Measurements from ENCODE around the gene MIPOL1. TPM values are rescaled to one million over a fixed set of nuclear protein-coding genes. Genes with fewer than 3 reads are reported as not detected.
A peak's percentile ranks its signal among the peaks of the same experiment; 100 is the strongest.

MIPOL1 gene
- total and polyA plus RNA-seq, 2 of the 13 experiments (the other 11 are each of a cell fraction or from before 2014, with no cell fraction given): 8.6 to 34.2 TPM

GRCh38 chr14:37546621-37547447 lies 349.1 kb downstream of the MIPOL1 start (continued):
- TF ChIP-seq, protein P1, sequence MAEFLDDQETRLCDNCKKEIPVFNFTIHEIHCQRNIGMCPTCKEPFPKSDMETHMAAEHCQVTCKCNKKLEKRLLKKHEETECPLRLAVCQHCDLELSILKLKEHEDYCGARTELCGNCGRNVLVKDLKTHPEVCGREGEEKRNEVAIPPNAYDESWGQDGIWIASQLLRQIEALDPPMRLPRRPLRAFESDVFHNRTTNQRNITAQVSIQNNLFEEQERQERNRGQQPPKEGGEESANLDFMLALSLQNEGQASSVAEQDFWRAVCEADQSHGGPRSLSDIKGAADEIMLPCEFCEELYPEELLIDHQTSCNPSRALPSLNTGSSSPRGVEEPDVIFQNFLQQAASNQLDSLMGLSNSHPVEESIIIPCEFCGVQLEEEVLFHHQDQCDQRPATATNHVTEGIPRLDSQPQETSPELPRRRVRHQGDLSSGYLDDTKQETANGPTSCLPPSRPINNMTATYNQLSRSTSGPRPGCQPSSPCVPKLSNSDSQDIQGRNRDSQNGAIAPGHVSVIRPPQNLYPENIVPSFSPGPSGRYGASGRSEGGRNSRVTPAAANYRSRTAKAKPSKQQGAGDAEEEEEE (CRISPR knock-in tag; IDR thresholded peaks at IDR 0.05; ENCODE audit: borderline replicate concordance): no peak; the same call in 1 of the 2 replicates
- TF ChIP-seq ZNF354B (CRISPR knock-in tag; IDR thresholded peaks at IDR 0.05) (peak; percentile 96), ADNP (CRISPR knock-in tag; IDR thresholded peaks at IDR 0.05) (no peak), JARID2 (CRISPR knock-in tag; IDR thresholded peaks at IDR 0.05; ENCODE audit: insufficient replicate concordance) (peak; percentile 65), ZNF160 (CRISPR knock-in tag; IDR thresholded peaks at IDR 0.05) (no peak), GPN1 (CRISPR knock-in tag; IDR thresholded peaks at IDR 0.05; ENCODE audit: borderline replicate concordance) (no peak), NR2F6 (IDR thresholded peaks at IDR 0.05) (peak; percentile 94), NR2F6 (CRISPR knock-in tag; IDR thresholded peaks at IDR 0.05) (peak; percentile 88), SRSF4 (IDR thresholded peaks at IDR 0.05; ENCODE audit: low read depth, low read length, poor library complexity, severe bottlenecking) (no peak), BHLHE40 (IDR thresholded peaks at IDR 0.05; ENCODE audit: low read length) (peak; percentile 83), ZNF510 (CRISPR knock-in tag; IDR thresholded peaks at IDR 0.05; ENCODE audit: low read depth) (no peak), CBX2 (IDR thresholded peaks at IDR 0.05; ENCODE audit: low read depth, low read length) (no peak), CBX2 (CRISPR knock-in tag; IDR thresholded peaks at IDR 0.05; ENCODE audit: low read depth) (peak; percentile 49; the same call in 1 of the 2 replicates), NR2F2 (IDR thresholded peaks at IDR 0.05; ENCODE audit: borderline replicate concordance, low read depth) (peak; percentile 95), KLF16 (CRISPR knock-in tag; IDR thresholded peaks at IDR 0.05) (peak in 1 of 2 experiments; percentile 95; a peak in 2 of 4 replicates), ZNF576 (CRISPR knock-in tag; IDR thresholded peaks at IDR 0.05) (no peak), NFE2 (CRISPR knock-in tag; IDR thresholded peaks at IDR 0.05) (no peak; the same call in 1 of the 2 replicates), SIN3B (IDR thresholded peaks at IDR 0.05; ENCODE audit: low read length) (no peak), BORCS8-MEF2B (CRISPR knock-in tag; IDR thresholded peaks at IDR 0.05) (no peak)
- TF ChIP-seq, protein P2, sequence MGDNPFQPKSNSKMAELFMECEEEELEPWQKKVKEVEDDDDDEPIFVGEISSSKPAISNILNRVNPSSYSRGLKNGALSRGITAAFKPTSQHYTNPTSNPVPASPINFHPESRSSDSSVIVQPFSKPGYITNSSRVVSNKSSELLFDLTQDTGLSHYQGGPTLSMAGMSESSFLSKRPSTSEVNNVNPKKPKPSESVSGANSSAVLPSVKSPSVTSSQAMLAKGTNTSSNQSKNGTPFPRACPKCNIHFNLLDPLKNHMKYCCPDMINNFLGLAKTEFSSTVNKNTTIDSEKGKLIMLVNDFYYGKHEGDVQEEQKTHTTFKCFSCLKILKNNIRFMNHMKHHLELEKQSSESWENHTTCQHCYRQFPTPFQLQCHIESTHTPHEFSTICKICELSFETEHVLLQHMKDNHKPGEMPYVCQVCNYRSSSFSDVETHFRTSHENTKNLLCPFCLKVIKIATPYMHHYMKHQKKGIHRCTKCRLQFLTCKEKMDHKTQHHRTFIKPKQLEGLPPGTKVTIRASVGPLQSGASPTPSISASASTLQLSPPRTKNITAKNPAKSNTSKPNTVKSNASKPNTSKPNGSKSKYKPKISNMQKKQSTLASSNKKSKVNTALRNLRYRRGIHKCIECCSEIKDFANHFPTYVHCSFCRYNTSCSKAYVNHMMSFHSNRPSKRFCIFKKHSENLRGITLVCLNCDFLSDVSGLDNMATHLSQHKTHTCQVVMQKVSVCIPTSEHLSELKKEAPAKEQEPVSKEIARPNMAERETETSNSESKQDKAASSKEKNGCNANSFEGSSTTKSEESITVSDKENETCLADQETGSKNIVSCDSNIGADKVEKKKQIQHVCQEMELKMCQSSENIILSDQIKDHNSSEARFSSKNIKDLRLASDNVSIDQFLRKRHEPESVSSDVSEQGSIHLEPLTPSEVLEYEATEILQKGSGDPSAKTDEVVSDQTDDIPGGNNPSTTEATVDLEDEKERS (CRISPR knock-in tag; IDR thresholded peaks at IDR 0.05): peak; percentile 92
- TF ChIP-seq, protein P3, sequence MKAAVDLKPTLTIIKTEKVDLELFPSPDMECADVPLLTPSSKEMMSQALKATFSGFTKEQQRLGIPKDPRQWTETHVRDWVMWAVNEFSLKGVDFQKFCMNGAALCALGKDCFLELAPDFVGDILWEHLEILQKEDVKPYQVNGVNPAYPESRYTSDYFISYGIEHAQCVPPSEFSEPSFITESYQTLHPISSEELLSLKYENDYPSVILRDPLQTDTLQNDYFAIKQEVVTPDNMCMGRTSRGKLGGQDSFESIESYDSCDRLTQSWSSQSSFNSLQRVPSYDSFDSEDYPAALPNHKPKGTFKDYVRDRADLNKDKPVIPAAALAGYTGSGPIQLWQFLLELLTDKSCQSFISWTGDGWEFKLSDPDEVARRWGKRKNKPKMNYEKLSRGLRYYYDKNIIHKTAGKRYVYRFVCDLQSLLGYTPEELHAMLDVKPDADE (CRISPR knock-in tag; IDR thresholded peaks at IDR 0.05): no peak
- TF ChIP-seq, protein P4, sequence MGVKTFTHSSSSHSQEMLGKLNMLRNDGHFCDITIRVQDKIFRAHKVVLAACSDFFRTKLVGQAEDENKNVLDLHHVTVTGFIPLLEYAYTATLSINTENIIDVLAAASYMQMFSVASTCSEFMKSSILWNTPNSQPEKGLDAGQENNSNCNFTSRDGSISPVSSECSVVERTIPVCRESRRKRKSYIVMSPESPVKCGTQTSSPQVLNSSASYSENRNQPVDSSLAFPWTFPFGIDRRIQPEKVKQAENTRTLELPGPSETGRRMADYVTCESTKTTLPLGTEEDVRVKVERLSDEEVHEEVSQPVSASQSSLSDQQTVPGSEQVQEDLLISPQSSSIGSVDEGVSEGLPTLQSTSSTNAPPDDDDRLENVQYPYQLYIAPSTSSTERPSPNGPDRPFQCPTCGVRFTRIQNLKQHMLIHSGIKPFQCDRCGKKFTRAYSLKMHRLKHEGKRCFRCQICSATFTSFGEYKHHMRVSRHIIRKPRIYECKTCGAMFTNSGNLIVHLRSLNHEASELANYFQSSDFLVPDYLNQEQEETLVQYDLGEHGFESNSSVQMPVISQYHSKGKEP (CRISPR knock-in tag; IDR thresholded peaks at IDR 0.05): peak; percentile 29; the same call in 1 of the 2 replicates
